Adrenal gland (tissue), 5 donors: ENCODE results near the gene AGPAT2.

Experiments
- CTCF ChIP-seq, 6 experiments: fragments of 450-650 bp in 4 of 6; fragments of 200-600 bp in 2 of 6; sonication (generic) in 1 of 6; IDR thresholded peaks; 1 replicate in 5 of 6; 2 replicates in 1 of 6; pipeline versions ENCODE4 v1.5.1 to v1.8.0; 2016 to 2021; ENCODE audit warnings: antibody characterized with exemption in 6 of 6, mild to moderate bottlenecking in 2 of 6, moderate library complexity in 1 of 6
- POLR2A ChIP-seq, 2 donors: fragments of 450-650 bp; IDR thresholded peaks; one replicate each; pipeline ENCODE4 v1.6.1; 2017; ENCODE audit warnings: antibody characterized with exemption in 2 of 2, mild to moderate bottlenecking in 2 of 2, moderate library complexity in 1 of 2
- donor health status: DM: no; HTN: no; CAD: no.

GRCh38 chr9:136667214-136667939, 19.9 kb downstream of the AGPAT2 start:
- no peak for TF ChIP-seq CTCF (IDR thresholded peaks at IDR 0.05)
- TF ChIP-seq POLR2A (IDR thresholded peaks at IDR 0.05) = no peak
